HCT116 (cell line): ENCODE measurements around the gene SLC13A3.

ENCODE experiments used
- CTCF ChIP-seq, 3 experiments: fragments of 200-600 bp in 1 of 3; sonication (generic) in 1 of 3; IDR thresholded peaks in 2 of 3; conservative IDR thresholded peaks in 1 of 3; 2 replicates each; pipeline ENCODE4 v1.5.1; 2012 to 2017; ENCODE audit warnings: low read depth in 2 of 3, low read length in 2 of 3, antibody characterized with exemption in 1 of 3, borderline replicate concordance in 1 of 3, control low read depth in 1 of 3, mild to moderate bottlenecking in 1 of 3, mixed read lengths in 1 of 3, mixed run types in 1 of 3, moderate library complexity in 1 of 3; ENCODE audit not compliant: insufficient read depth in 1 of 3
- EZH2 ChIP-seq: fragments of 200-600 bp; sonication (generic); IDR thresholded peaks from 2 replicates; pipeline ENCODE4 v1.6.1; 2017; ENCODE audit warnings: antibody characterized with exemption, mixed run types
- POLR2A ChIP-seq: IDR thresholded peaks from 2 replicates; pipeline ENCODE4 v1.7.0; 2011; ENCODE audit warnings: borderline replicate concordance; ENCODE audit not compliant: insufficient read depth, insufficient read length; ENCODE audit errors: extremely low read depth
- POLR2AphosphoS5 ChIP-seq: IDR thresholded peaks from 2 replicates; pipeline ENCODE4 v1.6.1; 2011; ENCODE audit warnings: mild to moderate bottlenecking, low read depth, low read length, moderate library complexity
- SIN3A ChIP-seq: IDR thresholded peaks from 2 replicates; pipeline ENCODE4 v1.6.1; 2012; ENCODE audit warnings: low read depth
- TF ChIP-seq, protein P1 (sequence below): IDR thresholded peaks from 2 replicates; pipeline ENCODE4 v1.6.1; 2012; ENCODE audit warnings: low read depth
- TF ChIP-seq, protein P2 (sequence below): IDR thresholded peaks from 2 replicates; pipeline ENCODE4 v1.6.1; 2011; ENCODE audit warnings: mild to moderate bottlenecking, low read length, moderate library complexity; ENCODE audit not compliant: insufficient replicate concordance; ENCODE audit errors: extremely low read depth

DNA sequence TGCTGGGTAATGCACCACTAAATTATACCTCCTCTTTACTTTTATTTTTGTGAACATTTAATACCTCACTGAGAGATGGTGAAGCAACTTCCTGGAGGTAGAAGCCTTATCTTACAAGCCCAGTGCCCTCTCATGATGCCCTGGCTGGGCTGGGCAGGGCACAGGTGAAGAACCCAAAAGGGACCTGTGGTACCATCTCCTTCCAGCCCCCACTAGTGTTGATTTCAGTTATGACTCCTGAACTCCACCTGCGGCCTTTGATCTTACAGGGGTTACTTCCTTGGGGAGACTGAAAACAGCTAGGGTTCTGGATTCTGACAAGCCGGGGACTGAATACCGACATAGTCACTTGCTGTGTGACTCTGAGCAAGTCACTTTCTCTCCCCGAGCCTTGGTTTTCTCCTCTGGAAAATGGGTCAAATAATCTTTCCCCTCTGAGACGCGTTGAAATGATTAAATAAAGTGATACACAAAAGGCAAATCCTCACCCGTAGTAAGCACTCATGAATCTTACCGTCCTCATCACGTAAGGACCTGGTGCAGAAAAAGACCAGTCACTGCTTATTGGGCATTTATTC is 1.2 kb downstream of the SLC13A3 start:
- TF ChIP-seq, protein P1, sequence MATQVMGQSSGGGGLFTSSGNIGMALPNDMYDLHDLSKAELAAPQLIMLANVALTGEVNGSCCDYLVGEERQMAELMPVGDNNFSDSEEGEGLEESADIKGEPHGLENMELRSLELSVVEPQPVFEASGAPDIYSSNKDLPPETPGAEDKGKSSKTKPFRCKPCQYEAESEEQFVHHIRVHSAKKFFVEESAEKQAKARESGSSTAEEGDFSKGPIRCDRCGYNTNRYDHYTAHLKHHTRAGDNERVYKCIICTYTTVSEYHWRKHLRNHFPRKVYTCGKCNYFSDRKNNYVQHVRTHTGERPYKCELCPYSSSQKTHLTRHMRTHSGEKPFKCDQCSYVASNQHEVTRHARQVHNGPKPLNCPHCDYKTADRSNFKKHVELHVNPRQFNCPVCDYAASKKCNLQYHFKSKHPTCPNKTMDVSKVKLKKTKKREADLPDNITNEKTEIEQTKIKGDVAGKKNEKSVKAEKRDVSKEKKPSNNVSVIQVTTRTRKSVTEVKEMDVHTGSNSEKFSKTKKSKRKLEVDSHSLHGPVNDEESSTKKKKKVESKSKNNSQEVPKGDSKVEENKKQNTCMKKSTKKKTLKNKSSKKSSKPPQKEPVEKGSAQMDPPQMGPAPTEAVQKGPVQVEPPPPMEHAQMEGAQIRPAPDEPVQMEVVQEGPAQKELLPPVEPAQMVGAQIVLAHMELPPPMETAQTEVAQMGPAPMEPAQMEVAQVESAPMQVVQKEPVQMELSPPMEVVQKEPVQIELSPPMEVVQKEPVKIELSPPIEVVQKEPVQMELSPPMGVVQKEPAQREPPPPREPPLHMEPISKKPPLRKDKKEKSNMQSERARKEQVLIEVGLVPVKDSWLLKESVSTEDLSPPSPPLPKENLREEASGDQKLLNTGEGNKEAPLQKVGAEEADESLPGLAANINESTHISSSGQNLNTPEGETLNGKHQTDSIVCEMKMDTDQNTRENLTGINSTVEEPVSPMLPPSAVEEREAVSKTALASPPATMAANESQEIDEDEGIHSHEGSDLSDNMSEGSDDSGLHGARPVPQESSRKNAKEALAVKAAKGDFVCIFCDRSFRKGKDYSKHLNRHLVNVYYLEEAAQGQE: no peak
- no peak for TF ChIP-seq POLR2A
- TF ChIP-seq CTCF (IDR thresholded peaks at IDR 0.05 in 2 of 3, conservative IDR thresholded peaks at IDR 0.05 in 1 of 3; ENCODE audit: borderline replicate concordance in 1 of 3, insufficient read depth in 1 of 3, low read depth in 2 of 3, low read length in 2 of 3): no peak
- TF ChIP-seq POLR2AphosphoS5: no peak
- no peak for TF ChIP-seq SIN3A
- no peak for TF ChIP-seq EZH2
- TF ChIP-seq, protein P2, sequence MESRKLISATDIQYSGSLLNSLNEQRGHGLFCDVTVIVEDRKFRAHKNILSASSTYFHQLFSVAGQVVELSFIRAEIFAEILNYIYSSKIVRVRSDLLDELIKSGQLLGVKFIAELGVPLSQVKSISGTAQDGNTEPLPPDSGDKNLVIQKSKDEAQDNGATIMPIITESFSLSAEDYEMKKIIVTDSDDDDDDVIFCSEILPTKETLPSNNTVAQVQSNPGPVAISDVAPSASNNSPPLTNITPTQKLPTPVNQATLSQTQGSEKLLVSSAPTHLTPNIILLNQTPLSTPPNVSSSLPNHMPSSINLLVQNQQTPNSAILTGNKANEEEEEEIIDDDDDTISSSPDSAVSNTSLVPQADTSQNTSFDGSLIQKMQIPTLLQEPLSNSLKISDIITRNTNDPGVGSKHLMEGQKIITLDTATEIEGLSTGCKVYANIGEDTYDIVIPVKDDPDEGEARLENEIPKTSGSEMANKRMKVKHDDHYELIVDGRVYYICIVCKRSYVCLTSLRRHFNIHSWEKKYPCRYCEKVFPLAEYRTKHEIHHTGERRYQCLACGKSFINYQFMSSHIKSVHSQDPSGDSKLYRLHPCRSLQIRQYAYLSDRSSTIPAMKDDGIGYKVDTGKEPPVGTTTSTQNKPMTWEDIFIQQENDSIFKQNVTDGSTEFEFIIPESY: no peak
